SU-DHL-6 (cell line): Measurements from ENCODE around the gene SPAG9.

ENCODE experiments used
- H2AFZ ChIP-seq: fragments of 200-600 bp; sonication (generic); 2 replicates; pipeline ENCODE4 v1.6.1; 2014; ENCODE audit warnings: low read depth, mild to moderate bottlenecking, moderate library complexity, mixed read lengths, antibody characterized with exemption, low read length; ENCODE audit not compliant: severe bottlenecking
- H3F3A ChIP-seq: fragments of 200-600 bp; shearing (Covaris generic); 2 replicates; pipeline ENCODE4 v1.6.0; 2016; ENCODE audit warnings: antibody characterized with exemption, mild to moderate bottlenecking; ENCODE audit not compliant: insufficient read depth
- H3K27ac ChIP-seq: fragments of 200-600 bp; sonication (generic); 2 replicates; pipeline ENCODE4 v1.5.1; 2016; ENCODE audit warnings: low read depth, mild to moderate bottlenecking, low read length, moderate library complexity, mixed read lengths
- H3K27me3 ChIP-seq: fragments of 200-600 bp; sonication (generic), shearing (Covaris generic); 2 replicates; pipeline ENCODE4 v1.6.0; 2014; ENCODE audit warnings: mild to moderate bottlenecking, low read length
- H3K36me3 ChIP-seq: fragments of 200-600 bp; sonication (generic); 2 replicates; pipeline ENCODE4 v1.6.1; 2014; ENCODE audit warnings: mild to moderate bottlenecking, low read length, mixed read lengths
- H3K4me2 ChIP-seq: fragments of 300-600, 200-600 bp; shearing (Covaris generic), sonication (generic); 2 replicates; pipeline ENCODE4 v1.6.0; 2014; ENCODE audit warnings: low read length, low read depth, mild to moderate bottlenecking; ENCODE audit not compliant: poor library complexity, severe bottlenecking
- H3K4me3 ChIP-seq: fragments of 200-600 bp; sonication (generic); 2 replicates; pipeline ENCODE4 v1.5.1; 2014; ENCODE audit warnings: antibody characterized with exemption, low read length, mild to moderate bottlenecking, mixed read lengths; ENCODE audit not compliant: insufficient read depth, poor library complexity, severe bottlenecking
- H3K79me2 ChIP-seq: fragments of 200-600 bp; sonication (generic); 2 replicates; pipeline ENCODE4 v1.6.1; 2014; ENCODE audit warnings: mild to moderate bottlenecking, low read length, moderate library complexity; ENCODE audit not compliant: insufficient read depth
- H3K9ac ChIP-seq: fragments of 200-600 bp; sonication (generic); 2 replicates; pipeline ENCODE4 v1.7.0; 2014; ENCODE audit warnings: mild to moderate bottlenecking, low read length
- H3K9me2 ChIP-seq: fragments of 200-600 bp; sonication (generic); replicated peaks from 2 replicates; pipeline ENCODE4 v1.6.1; 2014; ENCODE audit warnings: low read length; ENCODE audit not compliant: insufficient read depth
- H3K9me3 ChIP-seq: fragments of 200-600 bp; sonication (generic); 2 replicates; pipeline ENCODE4 v1.6.1; 2014; ENCODE audit warnings: low read length, mixed read lengths; ENCODE audit not compliant: insufficient read depth
- H4K20me1 ChIP-seq: fragments of 200-600 bp; sonication (generic); 2 replicates; pipeline ENCODE4 v1.6.1; 2014; ENCODE audit warnings: low read depth, mild to moderate bottlenecking, antibody characterized with exemption, low read length, moderate library complexity, mixed read lengths
- EZH2phosphoT487 ChIP-seq: fragments of 200-600 bp; sonication (generic), shearing (Covaris generic); conservative IDR thresholded peaks from 2 replicates; pipeline ENCODE4 v1.6.1; 2018; ENCODE audit warnings: mild to moderate bottlenecking, antibody characterized with exemption, low read length, moderate library complexity, mixed read lengths
- TF ChIP-seq, protein P1 (sequence below): fragments of 200-600 bp; sonication (generic); IDR thresholded peaks from one replicate; pipeline ENCODE4 v1.5.1; 2017; ENCODE audit warnings: antibody characterized with exemption, mild to moderate bottlenecking, low read length, moderate library complexity; ENCODE audit not compliant: insufficient read depth, poor library complexity, severe bottlenecking

Gene SPAG9

DNA sequence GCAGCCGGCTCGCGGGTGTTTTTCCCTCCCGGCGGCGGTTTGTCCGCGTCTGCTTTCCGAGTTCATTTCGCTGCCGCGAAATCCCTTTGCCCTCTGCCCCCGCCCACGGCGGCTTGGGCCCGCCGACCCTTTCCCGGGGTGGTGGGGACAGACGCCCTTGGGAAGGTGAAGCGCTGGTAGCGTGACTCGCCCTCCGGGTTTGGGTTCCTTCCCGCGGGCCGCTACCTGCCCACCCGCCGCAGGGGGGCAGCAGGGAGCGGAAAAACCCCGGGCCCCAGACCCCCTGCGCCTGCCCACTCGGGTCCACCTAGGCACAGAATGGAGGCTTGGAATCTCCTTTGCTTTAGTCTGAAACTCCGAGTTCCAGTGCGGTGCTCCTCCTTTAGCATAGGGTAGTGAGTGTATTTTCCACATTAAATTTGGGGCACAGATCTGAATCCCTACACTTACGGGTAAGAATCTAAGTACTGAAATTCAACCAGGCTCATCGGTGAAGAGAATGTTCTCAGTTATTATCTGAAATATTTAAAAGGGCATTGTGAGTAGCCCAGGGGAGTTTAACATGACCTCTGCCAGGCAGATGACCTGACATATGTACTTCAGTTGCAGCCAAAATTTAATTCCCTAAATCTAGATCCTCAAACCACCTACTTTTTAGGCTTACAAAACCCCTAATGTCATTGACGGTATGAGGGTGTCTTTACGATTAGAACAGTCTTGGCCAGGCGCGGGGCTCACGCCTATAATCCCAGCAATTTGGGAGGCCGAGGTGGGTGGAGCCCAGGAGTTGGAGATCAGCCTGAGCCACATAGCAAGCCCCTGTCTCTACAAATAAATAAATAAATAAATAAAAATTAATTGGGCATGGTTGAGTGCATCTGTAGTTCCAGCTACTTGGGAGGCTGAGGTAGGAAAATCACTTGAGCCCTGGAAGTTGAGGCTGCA, 46.6 kb upstream of the SPAG9 start:
- H3K4me3 ChIP-seq = peak overlapping the region; percentile 69
- H3K9ac ChIP-seq = peak overlapping the region; percentile 82
- H3K9me3 ChIP-seq = no peaks in the 10 kb centered on the region
- no peaks in the 10 kb centered on the region for H3K27me3 ChIP-seq
- H3K9me2 ChIP-seq = no peaks in the 10 kb centered on the region
- H2AFZ ChIP-seq = peak overlapping the region; percentile 72
- peaks cover 16% of the 10 kb centered on the region; the same call in 1 of the 2 replicates for H3K36me3 ChIP-seq
- peak overlapping the region; percentile 65 for H3K27ac ChIP-seq
- peak overlapping the region; percentile 79 for H3K4me2 ChIP-seq
- H3K79me2 ChIP-seq = peaks cover 16% of the 10 kb centered on the region
- peaks cover 2% of the 10 kb centered on the region; the same call in 1 of the 2 replicates for H4K20me1 ChIP-seq
- peaks cover 27% of the 10 kb centered on the region; the same call in 1 of the 2 replicates for H3F3A ChIP-seq
- TF ChIP-seq, protein P1, sequence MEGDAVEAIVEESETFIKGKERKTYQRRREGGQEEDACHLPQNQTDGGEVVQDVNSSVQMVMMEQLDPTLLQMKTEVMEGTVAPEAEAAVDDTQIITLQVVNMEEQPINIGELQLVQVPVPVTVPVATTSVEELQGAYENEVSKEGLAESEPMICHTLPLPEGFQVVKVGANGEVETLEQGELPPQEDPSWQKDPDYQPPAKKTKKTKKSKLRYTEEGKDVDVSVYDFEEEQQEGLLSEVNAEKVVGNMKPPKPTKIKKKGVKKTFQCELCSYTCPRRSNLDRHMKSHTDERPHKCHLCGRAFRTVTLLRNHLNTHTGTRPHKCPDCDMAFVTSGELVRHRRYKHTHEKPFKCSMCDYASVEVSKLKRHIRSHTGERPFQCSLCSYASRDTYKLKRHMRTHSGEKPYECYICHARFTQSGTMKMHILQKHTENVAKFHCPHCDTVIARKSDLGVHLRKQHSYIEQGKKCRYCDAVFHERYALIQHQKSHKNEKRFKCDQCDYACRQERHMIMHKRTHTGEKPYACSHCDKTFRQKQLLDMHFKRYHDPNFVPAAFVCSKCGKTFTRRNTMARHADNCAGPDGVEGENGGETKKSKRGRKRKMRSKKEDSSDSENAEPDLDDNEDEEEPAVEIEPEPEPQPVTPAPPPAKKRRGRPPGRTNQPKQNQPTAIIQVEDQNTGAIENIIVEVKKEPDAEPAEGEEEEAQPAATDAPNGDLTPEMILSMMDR = no peak
- no peak for TF ChIP-seq EZH2phosphoT487

DNA sequence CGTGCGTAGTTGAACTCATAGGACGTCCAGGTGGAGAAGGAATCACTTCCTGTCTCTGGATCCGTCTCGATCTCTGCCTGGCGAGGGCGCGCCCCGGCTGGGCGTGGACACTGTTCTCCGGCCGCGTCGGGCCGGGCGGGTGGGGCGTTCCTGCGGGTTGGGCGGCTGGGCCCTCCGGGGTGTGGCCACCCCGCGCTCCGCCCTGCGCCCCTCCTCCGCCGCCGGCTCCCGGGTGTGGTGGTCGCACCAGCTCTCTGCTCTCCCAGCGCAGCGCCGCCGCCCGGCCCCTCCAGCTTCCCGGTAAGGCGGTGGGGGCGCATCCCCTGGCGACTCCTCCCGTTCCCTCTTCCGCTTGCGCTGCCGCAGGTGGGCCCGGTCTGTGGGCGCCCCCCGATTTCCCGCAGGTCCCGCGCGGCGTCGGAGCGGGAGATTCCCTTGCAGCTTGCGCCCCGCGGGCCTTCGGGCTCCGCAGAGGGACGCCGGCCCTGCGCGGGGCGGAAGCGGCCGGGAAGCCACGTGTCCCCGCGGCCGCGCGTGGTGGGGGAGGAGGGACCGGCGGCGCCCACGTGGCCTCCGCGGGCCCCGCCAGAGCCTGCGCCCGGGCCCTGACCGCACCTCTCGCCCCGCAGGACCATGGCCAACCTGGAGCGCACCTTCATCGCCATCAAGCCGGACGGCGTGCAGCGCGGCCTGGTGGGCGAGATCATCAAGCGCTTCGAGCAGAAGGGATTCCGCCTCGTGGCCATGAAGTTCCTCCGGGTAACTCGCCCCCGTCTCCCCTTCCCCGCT, 45.7 kb upstream of the SPAG9 start, which contains the start of gene NME2:
Gene NME2, plus strand, starts transcription at position 214 of the 789 bp plus-strand sequence. Its CDS starts 420 bp downstream, at position 634.
- Histone ChIP-seq H3K9ac (peak within 1 kb of the TSS; percentile 82), H3K9me2 (no peaks in the 10 kb centered on the region), H4K20me1 (no peaks in the 10 kb centered on the region), H3F3A (peaks cover 33% of the 10 kb centered on the region), H3K9me3 (no peaks in the 10 kb centered on the region), H3K79me2 (peaks cover 16% of the 10 kb centered on the region), H3K4me2 (peak within 1 kb of the TSS; percentile 79), H2AFZ (peak within 1 kb of the TSS; percentile 72), H3K27ac (peak within 1 kb of the TSS; percentile 65), H3K27me3 (no peaks in the 10 kb centered on the region), H3K4me3 (peak within 1 kb of the TSS; percentile 69), H3K36me3 (peaks cover 11% of the 10 kb centered on the region; the same call in 1 of the 2 replicates)
- TF ChIP-seq EZH2phosphoT487 = no peak
- TF ChIP-seq, protein P1 = no peak

DNA sequence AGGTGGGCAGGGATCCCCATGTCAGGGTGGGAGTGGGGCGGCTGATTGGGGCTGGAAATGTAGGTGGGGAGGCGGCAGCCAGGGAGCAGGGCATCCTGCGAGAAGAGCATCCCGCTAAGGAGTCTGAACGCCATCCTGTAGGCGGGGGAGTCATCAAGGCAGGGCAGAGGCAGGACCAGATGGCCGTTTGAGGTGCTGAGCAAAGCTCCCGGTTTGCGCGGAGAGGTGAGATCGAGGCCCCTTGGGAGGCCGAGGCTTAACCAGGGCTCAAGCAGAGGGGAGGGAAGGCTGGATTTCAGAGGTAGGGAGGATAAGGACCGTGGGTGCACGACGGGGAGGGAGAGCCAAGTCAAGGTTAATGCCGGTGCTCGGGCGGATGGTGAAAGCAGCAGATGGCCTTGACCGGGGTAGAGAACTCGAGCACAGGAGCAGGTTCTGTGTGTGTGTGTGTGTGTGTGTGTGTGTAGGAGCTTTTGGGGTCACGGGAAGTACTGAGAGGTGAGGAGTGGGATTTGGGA, 45.1 kb upstream of the SPAG9 start:
- H3K27ac ChIP-seq = peak overlapping the region; percentile 65
- 0 out of 2 replicates have a peak, but pooled peaks cover 10% of the 10 kb centered on the region for H3K36me3 ChIP-seq
- TF ChIP-seq EZH2phosphoT487 = no peak
- TF ChIP-seq, protein P1 = no peak
- H3K27me3 ChIP-seq = no peaks in the 10 kb centered on the region
- H3K9me2 ChIP-seq = no peaks in the 10 kb centered on the region
- H4K20me1 ChIP-seq = no peaks in the 10 kb centered on the region
- peaks cover 37% of the 10 kb centered on the region for H3F3A ChIP-seq
- peak overlapping the region; percentile 69 for H3K4me3 ChIP-seq
- H3K9me3 ChIP-seq = no peaks in the 10 kb centered on the region
- peak overlapping the region; percentile 82 for H3K9ac ChIP-seq
- peak overlapping the region; percentile 79 for H3K4me2 ChIP-seq
- peaks cover 16% of the 10 kb centered on the region for H3K79me2 ChIP-seq
- peak overlapping the region; percentile 29 for H2AFZ ChIP-seq
